SK-N-MC (cell line): ENCODE measurements around the gene SVBP.
A peak's percentile ranks its signal among the peaks of the same experiment; 100 is the strongest.

Experiments
- DNase-seq: peaks from one replicate; pipeline ENCODE4 v3.0.0-alpha.2; 2011; ENCODE audit warnings: low read depth, low spot score
- H3K27ac ChIP-seq: fragments of 200-600 bp; sonication (generic); 2 replicates; pipeline ENCODE4 v1.5.1; 2016; ENCODE audit warnings: mixed run types
- H3K36me3 ChIP-seq: fragments of 200-600 bp; sonication (generic); 2 replicates; pipeline ENCODE4 v1.6.1; 2017; ENCODE audit warnings: antibody characterized with exemption, low read length, mixed read lengths; ENCODE audit not compliant: insufficient read depth
- H3K4me3 ChIP-seq: fragments of 200-600 bp; sonication (generic); 2 replicates; pipeline ENCODE4 v1.5.1; 2016
- H3K9ac ChIP-seq: fragments of 200-600 bp; sonication (generic); 2 replicates; pipeline ENCODE4 v1.8.0; 2017; ENCODE audit warnings: mixed run types, mixed read lengths; ENCODE audit not compliant: insufficient read length
- H3K9me3 ChIP-seq: fragments of 200-600 bp; sonication (generic); 2 replicates; pipeline ENCODE4 v1.6.1; 2017; ENCODE audit warnings: low read depth, mild to moderate bottlenecking, antibody characterized with exemption, low read length, moderate library complexity, mixed read lengths
- EZH2 ChIP-seq: fragments of 200-600 bp; sonication (generic); IDR thresholded peaks from one replicate; pipeline ENCODE4 v1.6.1; 2017; ENCODE audit warnings: antibody characterized with exemption
- FOXP2 ChIP-seq: optimal IDR thresholded peaks from 2 replicates; pipeline ENCODE3; 2011; ENCODE audit warnings: mild to moderate bottlenecking, moderate library complexity; ENCODE audit not compliant: insufficient read depth; ENCODE audit errors: extremely low read length, control extremely low read depth
- POLR2AphosphoS5 ChIP-seq: IDR thresholded peaks from 2 replicates; pipeline ENCODE4 v1.6.1; 2012; ENCODE audit warnings: mild to moderate bottlenecking, low read depth, low read length, borderline replicate concordance

SVBP gene

DNA sequence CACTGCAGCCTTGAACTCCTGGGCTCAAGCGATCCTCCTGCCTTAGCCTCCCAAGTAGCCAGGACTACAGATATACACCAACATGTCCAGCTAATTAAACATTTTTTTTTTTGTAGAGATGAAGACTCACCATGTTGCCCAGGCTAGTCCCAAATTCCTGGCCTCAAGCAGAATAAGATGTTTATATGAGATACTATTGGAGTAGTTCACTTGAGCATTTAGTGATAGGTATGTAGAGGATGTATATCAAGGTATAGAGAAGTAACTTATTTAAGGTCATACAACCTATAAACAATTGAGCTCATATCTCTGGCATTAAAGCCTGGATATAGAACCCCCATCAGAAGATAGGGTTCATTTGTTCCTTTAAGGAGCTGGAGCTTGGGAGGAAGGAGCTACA is 37.0 kb downstream of the SVBP start:
- DNase-seq = no peak
- no peak for TF ChIP-seq FOXP2
- no peak for TF ChIP-seq EZH2
- no peak for TF ChIP-seq POLR2AphosphoS5
- Histone ChIP-seq H3K27ac (no peak overlapping the region), H3K36me3 (peaks cover 31% of the 10 kb centered on the region), H3K9me3 (no peaks in the 10 kb centered on the region), H3K4me3 (no peak overlapping the region), H3K9ac (no peak overlapping the region)

DNA sequence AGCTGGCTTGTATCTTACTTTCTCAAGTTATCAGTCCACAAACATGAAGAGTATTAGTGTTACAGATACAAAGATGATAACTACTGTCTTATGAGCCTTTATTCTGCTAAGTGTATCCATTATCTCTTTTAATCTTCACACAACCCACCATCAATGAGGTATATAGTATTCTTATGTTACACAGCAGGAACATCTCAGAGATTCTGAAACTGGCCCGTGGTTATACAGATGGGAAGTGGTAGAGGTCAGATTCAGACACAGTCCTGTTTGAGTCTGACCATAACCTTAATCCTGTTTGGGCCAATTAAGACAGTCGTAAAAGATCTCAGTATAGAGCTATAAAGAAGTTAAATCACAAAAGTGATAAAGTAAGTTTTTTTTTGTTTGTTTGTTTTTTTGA is 37.5 kb downstream of the SVBP start:
- Histone ChIP-seq H3K4me3 (no peak overlapping the region), H3K27ac (no peak overlapping the region), H3K9ac (no peak overlapping the region), H3K9me3 (no peaks in the 10 kb centered on the region), H3K36me3 (peaks cover 35% of the 10 kb centered on the region)
- no peak for DNase-seq
- TF ChIP-seq EZH2 = no peak
- no peak for TF ChIP-seq FOXP2
- TF ChIP-seq POLR2AphosphoS5 = no peak

DNA sequence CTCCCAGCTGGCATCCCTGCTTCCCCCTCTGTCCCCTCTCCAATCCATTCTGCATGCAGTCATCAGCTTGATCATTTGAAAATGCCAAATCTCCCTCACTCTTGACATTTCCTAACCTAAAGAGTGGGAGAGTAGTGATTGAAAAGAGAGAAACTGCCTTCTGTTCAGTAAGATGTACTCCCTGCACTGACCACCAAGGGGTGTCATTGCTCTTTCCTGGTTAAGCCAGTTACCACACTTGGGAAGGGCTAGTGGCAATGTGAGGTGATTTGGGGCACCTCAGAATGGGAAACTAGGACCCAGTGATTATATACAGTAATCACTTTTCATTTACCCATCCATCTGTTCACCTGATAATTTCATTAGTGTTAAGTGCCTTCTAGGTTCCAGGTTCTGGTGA is 39.3 kb downstream of the SVBP start:
- no peak for DNase-seq
- peaks cover 41% of the 10 kb centered on the region for H3K36me3 ChIP-seq

DNA sequence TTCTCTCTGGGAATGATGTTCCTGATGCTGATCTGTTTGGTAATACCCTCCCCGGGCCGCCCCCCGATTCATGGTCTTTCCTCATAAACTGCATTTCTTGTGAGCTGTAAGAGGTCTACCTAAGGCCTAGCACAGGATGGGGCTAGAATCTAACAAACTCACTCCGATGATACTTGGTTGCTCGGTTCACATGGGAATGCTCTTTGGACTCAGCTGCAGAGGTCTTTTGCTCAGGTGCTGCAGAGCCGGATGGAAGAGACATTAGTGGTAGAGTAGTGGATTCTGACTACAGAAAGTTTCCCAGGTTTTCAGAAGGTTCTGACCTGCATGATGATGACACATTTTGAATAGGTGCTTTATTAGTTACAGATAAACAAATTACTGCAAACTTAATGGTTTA is 40.7 kb downstream of the SVBP start:
- TF ChIP-seq FOXP2 = no peak
- no peak for TF ChIP-seq POLR2AphosphoS5
- TF ChIP-seq EZH2 = no peak
- no peak overlapping the region for H3K27ac ChIP-seq
- H3K36me3 ChIP-seq = peaks cover 41% of the 10 kb centered on the region
- no peak overlapping the region for H3K4me3 ChIP-seq
- no peaks in the 10 kb centered on the region for H3K9me3 ChIP-seq
- no peak for DNase-seq
- H3K9ac ChIP-seq = no peak overlapping the region

More for the DNA sequence above, 39.3 kb downstream of the SVBP start:
- TF ChIP-seq POLR2AphosphoS5 (no peak), EZH2 (no peak), FOXP2 (no peak)
- no peak overlapping the region for H3K9ac ChIP-seq
- H3K27ac ChIP-seq = no peak overlapping the region
- H3K9me3 ChIP-seq = no peaks in the 10 kb centered on the region
- H3K4me3 ChIP-seq = no peak overlapping the region

DNA sequence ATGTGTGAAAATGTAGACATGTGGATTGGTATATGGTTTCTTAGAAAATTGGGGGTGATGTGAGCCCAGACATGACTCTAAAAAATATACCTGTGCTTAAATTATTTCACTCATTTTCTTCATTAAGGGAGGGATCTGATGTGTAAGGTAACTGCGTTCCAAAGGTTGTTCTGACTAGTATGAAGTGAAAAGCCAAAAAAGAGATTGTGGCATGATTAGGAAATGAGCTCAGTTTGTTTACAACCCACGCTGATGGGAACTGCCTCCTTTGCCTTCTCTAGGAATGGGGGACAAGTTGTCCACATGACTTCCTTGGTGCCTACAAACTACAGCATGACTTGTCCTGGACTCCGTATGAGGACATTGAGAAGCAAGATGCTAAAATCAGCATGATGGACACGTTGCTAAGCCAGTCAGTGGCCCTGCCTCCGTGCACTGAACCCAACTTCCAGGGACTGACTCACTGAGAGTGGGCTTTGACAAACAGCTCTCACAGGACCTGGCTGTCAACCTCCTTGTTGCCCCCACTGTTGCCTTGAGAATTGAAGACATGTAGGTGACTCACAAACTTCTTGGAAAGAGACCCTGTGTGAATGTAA is 42.2 kb downstream of the SVBP start:
- Histone ChIP-seq H3K36me3 (peaks cover 35% of the 10 kb centered on the region), H3K27ac (no peak overlapping the region), H3K4me3 (no peak overlapping the region), H3K9me3 (no peaks in the 10 kb centered on the region), H3K9ac (no peak overlapping the region)
- TF ChIP-seq POLR2AphosphoS5 (no peak), EZH2 (no peak), FOXP2 (no peak)
- no peak for DNase-seq

DNA sequence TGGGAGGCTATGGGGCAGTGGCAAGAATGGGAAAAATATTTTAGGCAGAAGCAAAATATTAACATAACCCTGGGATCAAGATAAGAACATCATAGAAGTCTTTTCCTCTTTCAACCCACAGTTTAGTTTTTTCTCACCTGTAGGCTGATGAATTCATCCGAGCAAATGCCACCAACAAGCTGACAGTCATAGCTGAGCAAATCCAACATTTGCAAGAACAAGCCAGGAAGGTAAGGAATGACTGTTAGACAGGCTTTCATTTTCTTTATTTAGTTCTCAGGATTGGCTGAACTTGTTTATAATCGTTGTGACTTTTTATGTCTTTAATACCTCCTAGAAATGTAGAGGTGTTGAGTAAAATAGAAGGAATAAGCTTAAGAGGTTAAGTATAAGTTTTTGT is 43.8 kb downstream of the SVBP start:
- Histone ChIP-seq H3K27ac (no peak overlapping the region), H3K9me3 (no peaks in the 10 kb centered on the region), H3K4me3 (no peak overlapping the region), H3K9ac (no peak overlapping the region), H3K36me3 (peaks cover 33% of the 10 kb centered on the region)
- DNase-seq = no peak
- TF ChIP-seq POLR2AphosphoS5 (no peak), FOXP2 (no peak), EZH2 (no peak)

GRCh38 chr1:42769811-42770210 is 47.4 kb downstream of the SVBP start:
- no peak for DNase-seq
- Histone ChIP-seq H3K36me3 (peaks cover 9% of the 10 kb centered on the region), H3K9me3 (no peaks in the 10 kb centered on the region), H3K4me3 (no peak overlapping the region), H3K9ac (no peak overlapping the region), H3K27ac (no peak overlapping the region)
- no peak for TF ChIP-seq FOXP2

DNA sequence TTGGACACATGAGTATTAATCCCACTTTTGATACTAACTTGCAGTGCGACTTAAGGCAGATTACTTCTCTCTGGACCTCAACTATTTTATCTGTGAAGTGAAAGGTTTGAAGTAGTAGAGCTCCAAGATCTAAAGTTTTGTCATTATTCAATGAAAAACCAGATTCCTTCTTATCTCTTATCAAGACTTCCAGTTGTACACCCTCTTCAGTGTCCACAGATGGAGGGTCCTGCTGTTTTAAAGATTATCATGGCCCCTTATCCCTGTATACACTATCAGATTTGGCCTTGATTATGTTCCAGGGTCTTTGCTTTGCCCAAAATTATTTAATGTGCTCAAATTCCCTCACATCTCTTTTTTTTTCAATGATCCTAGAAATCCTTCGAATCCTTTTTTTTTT is 49.0 kb downstream of the SVBP start:
- H3K27ac ChIP-seq = no peak overlapping the region
- H3K36me3 ChIP-seq = peaks cover 3% of the 10 kb centered on the region
- peak overlapping the region; percentile 84 for H3K4me3 ChIP-seq
- TF ChIP-seq POLR2AphosphoS5 = no peak
- no peak for TF ChIP-seq FOXP2
- TF ChIP-seq EZH2 = no peak
- no peak for DNase-seq
- H3K9ac ChIP-seq = peak overlapping the region; percentile 92
- no peaks in the 10 kb centered on the region for H3K9me3 ChIP-seq

DNA sequence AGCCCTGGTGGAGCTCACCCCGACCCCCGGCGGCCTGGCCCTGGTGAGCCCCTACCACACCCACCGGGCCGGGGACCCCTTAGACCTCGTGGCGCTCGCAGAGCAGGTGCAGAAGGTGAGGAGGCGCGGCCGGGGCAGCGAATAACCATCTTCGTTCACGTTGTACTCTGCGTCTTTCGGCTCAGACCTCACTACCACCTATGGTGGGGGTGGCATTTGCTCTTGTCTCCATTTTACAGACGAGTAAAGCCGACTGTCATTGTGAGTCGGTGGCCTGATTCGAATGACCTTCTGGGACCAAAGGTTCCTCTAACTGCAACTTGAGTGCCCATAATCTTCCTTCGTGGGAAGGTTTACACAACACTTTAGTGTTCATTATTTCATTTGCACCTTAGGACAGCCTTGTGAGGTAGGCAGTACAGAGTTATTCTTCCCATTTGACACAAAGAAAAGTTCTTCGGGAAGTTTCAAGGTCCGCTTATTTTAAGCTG is 49.6 kb downstream of the SVBP start:
- TF ChIP-seq POLR2AphosphoS5 (no peak), FOXP2 (no peak), EZH2 (no peak)
- Histone ChIP-seq H3K9ac (peak overlapping the region; percentile 92), H3K36me3 (peaks cover 3% of the 10 kb centered on the region; the same call in 1 of the 2 replicates), H3K27ac (no peak overlapping the region), H3K4me3 (peak overlapping the region; percentile 84), H3K9me3 (no peaks in the 10 kb centered on the region)
- no peak for DNase-seq
